ENCODE results near the gene ARMS2.

Gene ARMS2

DNA sequence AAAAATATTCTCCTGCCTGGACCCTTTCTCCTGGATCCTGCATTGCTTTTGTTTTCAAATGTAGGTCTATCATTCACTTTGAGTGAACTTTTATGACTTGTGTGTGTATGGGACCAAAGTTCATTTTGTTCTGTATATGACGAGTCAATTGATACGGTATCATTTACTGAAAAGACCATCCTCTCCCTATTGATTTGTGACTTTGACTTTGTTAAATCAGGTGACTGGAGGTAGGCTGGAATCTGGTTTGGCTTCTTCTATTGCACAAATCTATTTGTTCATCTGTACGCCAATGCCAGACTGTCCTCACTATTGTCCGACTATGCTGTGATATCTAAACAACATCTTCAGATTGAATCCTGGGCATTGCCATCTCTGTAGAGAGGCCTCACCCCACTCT is 5.3 kb upstream of the ARMS2 start:
- DNase-seq (ENCODE audit: low read depth) = no peak
- no peak overlapping the region for H3K4me3 ChIP-seq (ENCODE audit: low read depth, low read length)

DNA sequence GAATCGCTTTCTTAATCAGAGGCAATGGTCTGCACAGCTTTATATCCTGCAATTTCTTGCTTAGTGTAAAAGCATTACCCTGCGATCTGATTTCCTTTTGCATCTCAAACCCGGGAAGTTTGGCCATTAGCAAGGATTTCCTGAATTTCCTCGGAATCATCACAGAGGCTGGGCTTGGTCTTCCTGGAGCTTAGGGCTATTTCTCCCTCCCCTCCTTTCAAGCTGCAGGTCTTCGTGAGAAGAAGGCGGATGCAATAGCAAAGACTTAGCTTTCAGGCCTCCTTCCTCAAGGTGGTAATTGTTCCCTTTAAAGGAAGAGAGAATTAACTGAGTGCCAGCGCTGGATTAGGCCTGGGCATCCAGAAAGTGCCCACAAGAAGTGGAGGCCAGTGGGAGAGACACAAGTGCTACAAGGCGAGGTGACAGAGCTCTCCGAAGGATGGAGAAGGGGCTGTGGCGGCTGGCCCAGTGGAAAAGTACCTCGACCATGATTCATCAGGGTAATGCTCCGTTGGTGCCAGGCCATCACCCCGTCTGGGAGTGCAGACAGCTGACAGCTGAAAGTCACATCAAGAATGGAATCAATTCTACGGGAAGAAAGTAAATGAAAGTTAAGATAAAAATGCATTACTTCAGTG is 4.0 kb upstream of the ARMS2 start:
- DNase-seq (ENCODE audit: low read depth) = no peak
- H3K4me3 ChIP-seq (ENCODE audit: low read depth, low read length) = no peak overlapping the region

DNA sequence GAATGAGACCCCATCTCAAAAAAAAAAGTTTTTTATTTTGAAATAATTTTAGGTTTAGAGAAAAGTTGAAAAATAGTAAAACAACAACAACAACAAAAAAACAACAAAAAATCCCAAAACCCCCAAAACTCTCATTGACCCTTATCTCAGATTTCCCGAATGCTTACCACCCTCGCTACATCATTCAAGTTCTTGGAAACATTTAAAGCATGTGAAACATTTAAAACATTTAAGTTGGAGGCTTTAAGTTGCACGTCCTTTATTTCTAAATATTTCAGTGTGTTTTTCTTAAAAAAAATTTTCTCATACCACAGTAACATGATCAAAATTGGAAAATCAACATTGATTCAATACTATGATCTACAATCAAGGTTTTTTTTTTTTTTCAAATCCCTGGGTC is 382 bp upstream of the ARMS2 start:
- DNase-seq (ENCODE audit: low read depth) = no peak
- H3K4me3 ChIP-seq (ENCODE audit: low read depth, low read length) = no peak overlapping the region

DNA sequence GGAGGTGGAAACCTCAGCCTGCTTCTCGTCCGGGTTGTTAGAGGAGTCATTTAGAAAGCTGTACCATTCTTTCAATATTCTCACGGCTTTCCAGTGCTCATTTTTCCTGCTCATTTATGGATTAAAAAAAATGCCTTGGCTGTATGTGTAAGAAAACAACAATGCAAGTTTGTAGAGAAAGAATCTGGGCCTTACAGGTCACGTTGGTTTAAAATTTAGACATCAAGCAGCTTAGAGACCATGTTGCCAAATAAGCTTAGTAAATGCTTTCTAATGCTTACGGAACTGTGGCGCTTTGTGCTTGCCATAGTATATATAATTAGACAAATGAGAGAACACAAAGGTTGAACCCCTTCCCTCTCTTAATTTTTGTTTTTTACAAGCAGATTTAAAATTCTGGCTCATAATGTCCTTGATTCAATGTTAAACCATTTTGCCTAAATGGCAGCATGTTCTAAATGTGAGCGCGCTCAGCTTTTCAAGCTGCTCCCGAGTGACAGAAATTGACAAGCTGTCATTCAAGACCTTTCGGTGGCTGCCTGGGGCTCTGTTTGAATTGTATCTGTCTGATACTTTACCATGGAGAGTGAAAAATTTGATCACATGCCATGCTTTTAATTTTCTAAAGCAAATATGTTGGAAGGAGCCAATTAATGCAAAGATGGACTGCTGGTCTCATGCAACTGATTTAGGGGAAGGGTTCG is 1.1 kb downstream of the ARMS2 start:
- H3K4me3 ChIP-seq (ENCODE audit: low read depth, low read length) = no peak overlapping the region

DNA sequence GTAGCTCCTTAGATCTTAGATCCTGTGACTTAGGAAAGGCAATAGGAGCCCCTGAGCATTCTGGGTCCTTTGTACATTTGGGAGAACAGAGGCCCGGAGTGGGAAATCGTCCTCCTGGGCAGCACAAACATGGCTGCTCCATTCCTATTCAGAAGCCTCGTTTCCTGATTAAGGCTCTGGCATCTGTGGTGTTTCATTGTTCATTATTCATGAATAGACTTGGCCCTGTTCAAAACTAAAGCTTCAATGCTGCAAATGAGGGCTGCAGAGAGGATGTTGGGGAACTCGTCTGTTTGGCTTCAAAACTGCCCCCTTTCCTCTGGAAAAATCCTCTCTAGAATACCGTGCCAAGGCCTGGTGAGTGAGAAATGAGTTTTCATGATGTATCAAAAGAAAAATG is 3.5 kb downstream of the ARMS2 start:
- no peak for DNase-seq (ENCODE audit: low read depth)
- H3K4me3 ChIP-seq (ENCODE audit: low read depth, low read length) = no peak overlapping the region

More for the DNA sequence above, 1.1 kb downstream of the ARMS2 start:
- no peak for DNase-seq (ENCODE audit: low read depth)

DNA sequence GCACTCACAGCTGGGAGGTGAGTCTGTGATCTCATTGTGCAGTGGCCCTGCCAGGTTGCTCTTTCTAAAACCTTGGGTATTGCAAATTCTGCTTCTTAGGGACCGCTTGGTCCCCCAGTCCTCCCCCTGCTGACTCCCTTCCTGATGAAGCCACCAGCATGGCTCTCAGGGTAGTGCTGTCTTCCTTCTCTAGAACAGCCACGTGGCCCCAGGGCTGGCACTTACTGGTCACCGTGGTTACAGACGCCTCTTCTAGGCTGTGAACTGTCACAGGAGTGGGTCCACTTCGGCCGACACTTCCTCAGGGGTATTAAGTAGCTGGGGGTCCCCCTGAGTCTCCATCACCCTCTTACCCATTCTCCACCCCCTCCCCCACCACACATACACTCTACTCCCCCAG is 4.2 kb downstream of the ARMS2 start:
- no peak for DNase-seq (ENCODE audit: low read depth)

DNA sequence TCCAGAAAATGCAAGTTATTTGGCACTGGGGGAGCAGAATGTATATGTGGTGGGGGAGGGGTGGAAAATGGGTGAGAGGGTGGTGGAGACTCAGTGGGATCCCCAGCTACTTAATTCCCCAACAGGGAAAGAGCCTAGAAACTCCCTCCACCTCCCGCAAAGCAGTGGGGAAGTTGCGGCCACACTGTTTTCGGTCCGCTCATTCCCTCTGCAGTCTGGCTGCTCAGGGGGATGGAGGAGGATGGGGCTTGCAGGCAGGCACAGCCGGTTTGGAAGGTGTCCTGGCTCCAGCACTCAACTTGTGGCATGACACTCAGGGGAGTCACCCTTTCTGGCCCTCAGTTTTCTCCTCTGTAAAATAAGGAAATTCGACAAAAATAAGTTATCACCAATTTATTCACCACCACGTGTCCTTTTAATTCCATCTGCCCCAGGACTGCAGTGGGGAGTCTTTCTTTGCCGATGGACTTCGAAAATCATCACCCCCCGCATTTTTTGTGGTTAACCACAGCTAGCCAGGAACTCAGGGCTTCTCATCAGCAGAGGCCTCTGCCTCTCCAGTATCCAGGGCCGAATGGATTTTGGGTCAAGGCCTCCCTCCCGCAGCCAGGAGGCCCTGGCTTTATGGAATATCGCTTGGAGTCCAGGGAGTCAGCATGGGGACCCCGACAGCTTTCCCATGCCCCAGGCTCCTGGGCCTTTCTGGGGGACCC is 5.3 kb downstream of the ARMS2 start:
- H3K4me3 ChIP-seq (ENCODE audit: low read depth, low read length) = no peak overlapping the region
- DNase-seq (ENCODE audit: low read depth) = no peak

More for the DNA sequence above, 4.2 kb downstream of the ARMS2 start:
- no peak overlapping the region for H3K4me3 ChIP-seq (ENCODE audit: low read depth, low read length)

DNA sequence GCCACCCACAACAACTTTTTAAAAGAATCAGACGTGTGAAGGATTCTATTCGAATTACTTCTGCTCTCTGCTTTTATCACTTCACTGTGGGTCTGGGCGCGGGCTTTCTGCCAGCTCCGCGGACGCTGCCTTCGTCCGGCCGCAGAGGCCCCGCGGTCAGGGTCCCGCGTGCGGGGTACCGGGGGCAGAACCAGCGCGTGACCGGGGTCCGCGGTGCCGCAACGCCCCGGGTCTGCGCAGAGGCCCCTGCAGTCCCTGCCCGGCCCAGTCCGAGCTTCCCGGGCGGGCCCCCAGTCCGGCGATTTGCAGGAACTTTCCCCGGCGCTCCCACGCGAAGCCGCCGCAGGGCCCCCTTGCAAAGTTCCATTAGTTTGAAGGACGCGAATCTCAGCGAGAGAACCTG is 6.4 kb downstream of the ARMS2 start:
- no peak for DNase-seq (ENCODE audit: low read depth)
- peak overlapping the region; percentile 83 for H3K4me3 ChIP-seq (ENCODE audit: low read depth, low read length)

DNA sequence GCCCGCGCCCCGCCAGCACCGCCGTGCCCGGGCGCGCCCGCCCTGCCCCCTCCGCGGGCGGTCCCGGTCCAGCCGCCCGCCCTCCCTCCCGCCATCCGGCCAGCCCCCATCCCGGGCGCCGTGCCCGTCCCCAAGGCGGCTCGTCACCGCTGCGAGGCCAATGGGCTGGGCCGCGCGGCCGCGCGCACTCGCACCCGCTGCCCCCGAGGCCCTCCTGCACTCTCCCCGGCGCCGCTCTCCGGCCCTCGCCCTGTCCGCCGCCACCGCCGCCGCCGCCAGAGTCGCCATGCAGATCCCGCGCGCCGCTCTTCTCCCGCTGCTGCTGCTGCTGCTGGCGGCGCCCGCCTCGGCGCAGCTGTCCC is 6.9 kb downstream of the ARMS2 start, which contains the start of gene HTRA1:
HTRA1 (plus strand) TSS at position 187 of the 362 bp plus-strand sequence; CDS start at position 287, 100 bp downstream.
- H3K4me3 ChIP-seq (ENCODE audit: low read depth, low read length) = peak within 1 kb of the TSS; percentile 83
- no peak for DNase-seq (ENCODE audit: low read depth)

DNA sequence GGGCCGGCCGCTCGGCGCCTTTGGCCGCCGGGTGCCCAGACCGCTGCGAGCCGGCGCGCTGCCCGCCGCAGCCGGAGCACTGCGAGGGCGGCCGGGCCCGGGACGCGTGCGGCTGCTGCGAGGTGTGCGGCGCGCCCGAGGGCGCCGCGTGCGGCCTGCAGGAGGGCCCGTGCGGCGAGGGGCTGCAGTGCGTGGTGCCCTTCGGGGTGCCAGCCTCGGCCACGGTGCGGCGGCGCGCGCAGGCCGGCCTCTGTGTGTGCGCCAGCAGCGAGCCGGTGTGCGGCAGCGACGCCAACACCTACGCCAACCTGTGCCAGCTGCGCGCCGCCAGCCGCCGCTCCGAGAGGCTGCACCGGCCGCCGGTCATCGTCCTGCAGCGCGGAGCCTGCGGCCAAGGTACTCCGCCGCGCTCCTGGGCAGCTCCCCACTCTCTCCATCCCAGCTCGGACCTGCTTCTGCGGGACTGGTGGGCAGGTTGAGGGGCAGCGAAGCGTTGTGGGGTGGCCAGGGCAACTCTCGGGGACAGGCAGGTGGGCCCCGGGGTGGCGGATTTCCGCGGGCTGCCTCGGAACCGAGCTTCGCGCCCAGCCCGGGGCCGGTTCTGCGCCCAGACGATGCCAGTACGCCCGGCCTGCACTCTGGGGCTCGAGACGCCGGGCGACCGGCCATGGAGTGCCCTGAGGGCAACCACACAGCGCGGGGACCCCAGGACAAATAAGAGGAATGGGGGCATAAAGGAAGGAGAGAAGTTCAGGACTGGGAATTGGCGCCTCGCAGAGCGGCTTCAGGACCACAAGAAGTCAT is 7.5 kb downstream of the ARMS2 start:
- DNase-seq (ENCODE audit: low read depth) = no peak
- H3K4me3 ChIP-seq (ENCODE audit: low read depth, low read length) = peak overlapping the region; percentile 83

DNA sequence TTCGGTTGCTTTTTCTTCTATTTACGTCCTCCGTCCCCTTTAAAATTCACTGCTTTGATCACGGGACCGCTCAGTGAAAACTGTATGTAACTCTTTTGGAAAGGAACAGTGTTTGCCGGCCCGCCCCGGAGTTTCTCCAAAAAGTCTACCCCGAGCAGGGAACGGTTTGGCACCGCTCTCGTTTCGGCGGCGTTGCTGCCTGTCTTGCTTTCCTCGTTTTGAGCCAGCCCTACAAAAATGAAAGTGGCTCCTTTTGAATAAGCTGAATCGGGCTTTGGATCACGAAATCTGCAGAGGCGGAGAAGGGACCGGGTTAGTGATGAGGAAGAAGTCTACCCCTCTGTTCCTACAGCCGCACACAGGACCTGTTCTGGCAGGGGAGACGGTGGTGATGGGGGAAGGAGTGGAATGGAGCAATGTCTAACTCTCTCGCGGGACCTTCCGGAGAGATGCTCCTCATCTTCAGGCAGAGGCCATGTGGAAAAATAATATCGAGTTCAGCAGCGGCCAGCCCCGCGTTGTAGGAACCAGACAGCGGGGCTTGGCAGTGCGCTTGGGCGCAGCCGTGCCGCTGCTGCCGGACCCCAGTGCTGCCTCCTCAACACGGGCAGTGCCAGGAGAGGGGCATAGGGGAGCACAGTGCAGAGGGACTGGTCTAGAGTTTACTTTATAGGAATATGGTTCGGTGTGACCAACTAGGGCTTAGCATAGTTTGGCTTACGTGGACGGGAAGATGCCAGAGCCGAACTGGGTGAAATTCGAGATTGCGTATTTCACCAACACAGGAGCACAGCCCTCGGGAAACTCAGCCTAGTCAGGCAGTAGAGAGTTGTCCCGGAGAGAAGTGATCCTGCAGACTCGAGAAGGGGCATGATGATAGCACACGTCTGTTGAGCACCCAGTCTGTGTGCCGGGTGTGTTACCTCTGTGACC is 8.3 kb downstream of the ARMS2 start:
- DNase-seq (ENCODE audit: low read depth) = no peak
- peak overlapping the region; percentile 83 for H3K4me3 ChIP-seq (ENCODE audit: low read depth, low read length)

DNA sequence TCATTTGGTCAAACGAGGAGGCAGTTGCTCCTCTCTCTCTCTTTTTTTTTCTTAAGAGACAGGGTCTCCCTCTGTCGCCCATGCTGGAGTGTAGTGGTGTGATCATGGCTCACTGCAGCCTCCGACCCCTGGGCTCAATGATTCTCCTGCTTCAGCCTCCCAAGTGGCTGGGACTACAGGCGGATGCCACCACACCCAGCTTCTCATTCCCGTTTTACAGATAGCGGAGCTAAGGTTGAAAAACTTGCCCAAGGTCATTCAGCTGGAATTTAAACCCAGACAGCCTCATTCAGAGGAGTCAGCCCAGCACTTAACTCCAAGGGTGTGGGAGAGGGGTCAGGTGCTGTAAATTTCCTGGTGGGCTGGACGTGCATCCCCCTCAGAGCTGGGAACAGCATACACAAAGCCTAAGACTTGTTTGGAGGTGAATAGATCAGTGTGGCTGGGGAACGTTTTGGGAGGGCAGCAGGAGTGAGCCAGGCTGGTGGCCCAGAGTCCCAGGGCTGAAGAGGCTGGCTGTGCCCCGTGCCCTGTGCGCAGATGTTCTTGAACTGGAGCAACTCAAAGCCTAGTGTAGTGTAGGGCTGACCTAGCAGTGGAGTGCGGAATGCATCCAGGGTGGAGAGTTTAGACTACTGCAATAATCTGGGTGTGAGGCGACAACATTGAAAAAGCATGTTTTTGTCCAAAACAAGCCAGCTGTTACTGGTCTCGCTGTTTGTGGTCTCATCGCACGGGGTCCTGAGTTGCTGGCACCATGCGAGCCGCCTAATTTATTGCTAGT is 9.2 kb downstream of the ARMS2 start:
- H3K4me3 ChIP-seq (ENCODE audit: low read depth, low read length) = peak overlapping the region; percentile 83
- no peak for DNase-seq (ENCODE audit: low read depth)

DNA sequence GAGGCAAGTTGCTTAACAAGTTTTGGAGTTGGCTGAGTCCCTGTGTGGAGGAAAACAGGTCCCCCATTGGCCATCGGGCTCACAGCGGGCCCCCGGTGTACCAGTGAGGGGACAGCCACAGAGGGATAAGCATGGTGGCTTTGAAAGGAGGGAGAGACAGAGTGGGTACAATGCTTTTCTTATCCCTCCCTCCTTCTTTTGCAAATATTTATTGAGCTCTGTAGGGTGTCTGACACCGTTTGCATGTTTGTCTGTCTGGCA is 9.7 kb downstream of the ARMS2 start:
- no peak for DNase-seq (ENCODE audit: low read depth)
- H3K4me3 ChIP-seq (ENCODE audit: low read depth, low read length) = peak overlapping the region; percentile 83

DNA sequence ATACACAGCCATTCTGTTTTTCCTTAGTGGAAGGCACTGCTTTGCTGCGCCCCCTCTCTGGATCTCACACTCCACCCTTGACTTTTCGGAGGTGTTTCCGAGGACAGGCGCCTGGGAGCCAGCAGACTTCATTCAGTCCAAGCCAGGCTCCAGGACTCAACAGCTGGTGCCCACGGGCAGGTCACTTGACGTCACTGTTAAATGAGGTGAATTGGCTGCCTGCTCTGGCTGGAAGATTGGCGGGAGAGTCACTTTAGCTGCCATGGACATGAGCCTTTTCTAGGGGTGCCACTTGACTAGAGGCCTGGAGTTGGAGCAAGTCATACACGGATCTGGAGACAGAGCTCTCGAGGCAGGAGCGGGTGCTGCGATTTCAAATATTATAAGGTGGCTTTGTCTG is 10.1 kb downstream of the ARMS2 start:
- no peak overlapping the region for H3K4me3 ChIP-seq (ENCODE audit: low read depth, low read length)
- no peak for DNase-seq (ENCODE audit: low read depth)

DNA sequence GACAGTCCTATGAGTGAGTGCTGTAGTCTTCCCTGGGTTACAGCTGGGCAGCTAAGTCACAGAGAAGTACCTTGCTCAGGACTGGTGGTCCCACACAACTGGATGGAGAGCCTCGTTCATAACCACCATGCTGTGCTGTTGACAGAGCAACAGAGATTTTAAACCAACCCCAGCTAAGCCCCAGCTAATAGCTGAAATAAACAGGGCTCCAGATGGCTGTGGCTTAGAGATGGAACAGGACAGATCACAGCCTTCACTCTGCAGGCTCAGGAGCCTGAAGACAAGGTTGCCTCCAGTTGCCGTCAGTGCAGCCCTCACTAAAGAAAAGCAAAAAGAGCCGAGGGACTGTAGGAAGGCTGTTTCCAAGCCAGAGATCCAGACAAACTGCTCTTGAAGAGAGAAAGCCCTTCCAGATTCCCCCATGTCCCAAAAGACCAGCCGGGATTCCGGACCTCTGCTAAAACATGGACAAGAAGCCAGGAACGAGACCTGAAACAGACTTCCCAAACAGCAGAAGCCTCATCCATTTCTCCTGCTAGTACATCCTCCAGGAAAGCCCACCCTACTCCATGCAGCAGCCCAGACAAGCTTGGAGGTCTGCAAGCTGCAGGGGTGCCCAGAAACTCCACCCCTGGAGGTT is 11.1 kb downstream of the ARMS2 start:
- no peak for DNase-seq (ENCODE audit: low read depth)
- no peak overlapping the region for H3K4me3 ChIP-seq (ENCODE audit: low read depth, low read length)

DNA sequence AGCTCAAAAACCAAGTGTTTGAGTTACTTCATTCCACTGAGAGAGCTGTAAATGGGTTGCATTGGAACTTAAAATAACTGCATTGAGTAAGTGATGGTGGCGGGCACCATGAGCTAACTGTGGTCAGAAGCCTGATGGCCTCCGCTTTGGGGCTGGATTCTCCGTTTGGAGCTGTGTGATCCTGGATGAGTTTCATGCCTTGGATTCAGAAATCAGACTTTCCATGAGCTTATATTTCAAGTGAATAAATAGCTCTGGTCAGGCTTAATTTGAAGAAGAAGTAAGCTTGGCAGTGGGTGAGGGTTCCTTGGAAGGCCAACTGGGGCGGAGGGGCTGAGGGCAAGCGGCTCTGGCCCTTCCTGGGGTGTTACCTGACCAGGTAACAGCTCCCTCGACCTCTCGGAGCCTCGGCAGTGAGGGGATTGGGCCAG is 12.5 kb downstream of the ARMS2 start:
- H3K4me3 ChIP-seq (ENCODE audit: low read depth, low read length) = no peak overlapping the region
- DNase-seq (ENCODE audit: low read depth) = no peak

DNA sequence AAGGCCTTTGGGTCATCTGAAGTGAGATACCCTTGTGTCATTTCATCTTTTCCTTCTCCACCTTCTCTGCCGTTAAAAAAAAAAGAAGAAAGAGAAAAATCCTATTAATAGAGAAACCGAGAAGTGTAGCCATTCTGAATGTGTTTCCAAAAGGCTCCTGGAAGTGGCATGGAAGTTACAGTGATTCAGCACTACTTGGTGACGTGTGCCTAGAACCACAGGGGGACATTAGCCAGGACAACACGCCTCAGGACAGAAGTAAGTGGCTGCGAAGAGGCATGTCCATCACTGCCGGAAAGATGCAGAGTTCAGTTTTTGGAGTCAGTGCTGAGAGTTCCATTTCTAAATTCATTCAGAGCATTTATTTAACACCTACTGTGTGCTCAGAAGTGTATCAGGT is 13.2 kb downstream of the ARMS2 start:
- H3K4me3 ChIP-seq (ENCODE audit: low read depth, low read length) = no peak overlapping the region
- no peak for DNase-seq (ENCODE audit: low read depth)

Data from skeletal muscle cell (primary cell).